OCI-LY3 (cell line): ENCODE data around the gene IDH3A.

Experiments used
- H2AFZ ChIP-seq: fragments of 200-600, 300-600 bp; shearing (Covaris generic); 2 replicates; pipeline ENCODE4 v1.6.0; 2014; ENCODE audit warnings: antibody characterized with exemption, low read depth, low read length
- H3K27ac ChIP-seq: fragments of 200-600, 300-600 bp; sonication (generic); 2 replicates; pipeline ENCODE4 v1.5.1; 2014; ENCODE audit warnings: mild to moderate bottlenecking, low read length, moderate library complexity, mixed read lengths
- H3K27me3 ChIP-seq: fragments of 200-600, 300-600 bp; sonication (generic); 2 replicates; pipeline ENCODE4 v1.6.1; 2014; ENCODE audit warnings: low read depth, low read length, mixed read lengths
- H3K36me3 ChIP-seq: fragments of 200-600, 300-600 bp; sonication (generic); replicated peaks from 2 replicates; pipeline ENCODE3; 2014; ENCODE audit warnings: low read depth, low read length, mixed read lengths
- H3K4me1 ChIP-seq: fragments of 300-600, 200-600 bp; sonication (generic); 2 replicates; pipeline ENCODE4 v1.6.1; 2014; ENCODE audit warnings: low read length, mixed read lengths
- H3K4me2 ChIP-seq: fragments of 200-600, 300-600 bp; sonication (generic); 2 replicates; pipeline ENCODE4 v1.6.1; 2014; ENCODE audit warnings: low read length, mixed read lengths
- H3K4me3 ChIP-seq: fragments of 300-600, 200-600 bp; sonication (generic); 2 replicates; pipeline ENCODE4 v1.5.1; 2014; ENCODE audit warnings: antibody characterized with exemption, mild to moderate bottlenecking, low read length, moderate library complexity
- H3K79me2 ChIP-seq: fragments of 300-600, 200-600 bp; shearing (Covaris generic); 2 replicates; pipeline ENCODE4 v1.6.1; 2014; ENCODE audit warnings: mild to moderate bottlenecking, low read length, mixed read lengths
- H3K9ac ChIP-seq: fragments of 300-600, 200-600 bp; shearing (Covaris generic); 2 replicates; pipeline ENCODE4 v1.6.0; 2014; ENCODE audit warnings: mild to moderate bottlenecking, low read length, moderate library complexity
- H3K9me3 ChIP-seq: fragments of 200-600, 300-600 bp; shearing (Covaris generic); 2 replicates; pipeline ENCODE4 v1.6.1; 2014; ENCODE audit warnings: low read length, mixed read lengths; ENCODE audit not compliant: insufficient read depth
- H4K20me1 ChIP-seq: fragments of 200-600, 300-600 bp; sonication (generic); 2 replicates; pipeline ENCODE4 v1.6.1; 2016; ENCODE audit warnings: low read length, mixed read lengths; ENCODE audit not compliant: insufficient read depth
- CTCF ChIP-seq: fragments of 200-600, 300-600 bp; sonication (generic); IDR thresholded peaks from 2 replicates; pipeline ENCODE4 v1.5.1; 2014; ENCODE audit warnings: antibody characterized with exemption, low read length, low read depth
- EZH2phosphoT487 ChIP-seq: fragments of 200-600 bp; shearing (Covaris generic); IDR thresholded peaks from 2 replicates; pipeline ENCODE4 v1.6.1; 2018; ENCODE audit warnings: antibody characterized with exemption, mixed run types, low read depth

The IDH3A gene

GRCh38 chr15:78139578-78139977, 9.6 kb upstream of the IDH3A start:
- no peaks in the 10 kb centered on the region for H3K79me2 ChIP-seq
- no peak for TF ChIP-seq EZH2phosphoT487
- TF ChIP-seq CTCF = no peak
- no peak overlapping the region for H3K4me2 ChIP-seq
- H3K9me3 ChIP-seq = no peaks in the 10 kb centered on the region
- no peak overlapping the region for H2AFZ ChIP-seq
- no peak overlapping the region for H3K4me3 ChIP-seq
- no peak overlapping the region for H3K9ac ChIP-seq
- no peaks in the 10 kb centered on the region for H3K27me3 ChIP-seq
- no peaks in the 10 kb centered on the region for H3K4me1 ChIP-seq
- H3K36me3 ChIP-seq = no peaks in the 10 kb centered on the region
- no peak overlapping the region for H3K27ac ChIP-seq
- no peaks in the 10 kb centered on the region for H4K20me1 ChIP-seq

- Histone ChIP-seq H3K9ac (no peak overlapping the region), H3K4me2 (no peak overlapping the region), H3K4me1 (no peaks in the 10 kb centered on the region), H4K20me1 (no peaks in the 10 kb centered on the region), H3K27ac (no peak overlapping the region), H3K27me3 (no peaks in the 10 kb centered on the region), H3K36me3 (no peaks in the 10 kb centered on the region), H3K79me2 (no peaks in the 10 kb centered on the region), H3K4me3 (no peak overlapping the region), H3K9me3 (no peaks in the 10 kb centered on the region), H2AFZ (no peak overlapping the region)
- TF ChIP-seq CTCF = no peak
- no peak for TF ChIP-seq EZH2phosphoT487
Measured at GRCh38 chr15:78140292-78140691, 8.9 kb upstream of the IDH3A start.

DNA sequence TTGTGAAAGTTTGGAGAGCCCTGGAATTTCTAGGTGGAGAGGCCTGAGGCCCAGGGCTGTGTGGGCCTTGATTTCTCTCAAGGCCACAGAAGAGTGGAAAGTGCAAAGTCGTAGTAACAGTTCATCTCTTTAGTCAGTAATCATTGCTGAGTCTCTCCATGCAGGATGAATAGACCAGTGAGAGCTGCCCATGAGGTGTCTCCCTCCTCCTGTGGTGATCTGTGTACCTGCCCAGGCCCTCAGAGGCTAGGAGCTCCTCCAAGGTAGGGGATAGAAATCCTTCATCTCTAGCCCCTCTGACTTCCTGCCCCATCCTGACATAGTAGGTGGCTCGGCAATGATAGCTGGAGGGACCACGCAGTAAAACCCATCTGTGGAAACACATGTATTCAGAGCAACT, 6.8 kb upstream of the IDH3A start:
- Histone ChIP-seq H3K27ac (no peak overlapping the region), H3K36me3 (no peaks in the 10 kb centered on the region), H4K20me1 (no peaks in the 10 kb centered on the region), H3K9me3 (no peaks in the 10 kb centered on the region), H2AFZ (no peak overlapping the region), H3K27me3 (no peaks in the 10 kb centered on the region), H3K79me2 (no peaks in the 10 kb centered on the region), H3K4me2 (no peak overlapping the region), H3K9ac (no peak overlapping the region), H3K4me3 (no peak overlapping the region), H3K4me1 (no peaks in the 10 kb centered on the region)
- TF ChIP-seq EZH2phosphoT487 (no peak), CTCF (no peak)

- Histone ChIP-seq H3K9me3 (no peaks in the 10 kb centered on the region), H3K4me1 (peaks cover 17% of the 10 kb centered on the region), H2AFZ (no peak overlapping the region), H3K4me2 (no peak overlapping the region), H4K20me1 (peaks cover 16% of the 10 kb centered on the region), H3K9ac (no peak overlapping the region), H3K36me3 (peaks cover 14% of the 10 kb centered on the region), H3K79me2 (peaks cover 24% of the 10 kb centered on the region), H3K27me3 (no peaks in the 10 kb centered on the region), H3K4me3 (no peak overlapping the region), H3K27ac (no peak overlapping the region)
- no peak for TF ChIP-seq EZH2phosphoT487
- no peak for TF ChIP-seq CTCF
Measured at GRCh38 chr15:78146425-78147154, 2.6 kb upstream of the IDH3A start.
